ENCODE results near the gene CCNJL. TPM values are rescaled to one million over a fixed set of nuclear protein-coding genes. Genes with fewer than 3 reads are reported as not detected.
"Not testable (repeated sequence)": the region's sequence is repeated elsewhere in the genome, so short reads cannot be mapped to it uniquely, and the experiment has no call there.

The CCNJL gene
- total and polyA plus RNA-seq, 5 experiments from 2014 or later = not detected

- ATAC-seq (no peak), DNase-seq (no peak)
- peaks cover 2 to 26% (median 6%) of the 10 kb centered on the region in 4 donors for H3K4me1 Mint-ChIP-seq
- POLR2A ChIA-PET = no interaction called here
- no peaks in the 10 kb centered on the region for H3K9me3 Mint-ChIP-seq
- H3K36me3 Mint-ChIP-seq = no peaks in the 10 kb centered on the region
- H3K27me3 Mint-ChIP-seq = peaks cover 0 to 11% (median 3%) of the 10 kb centered on the region in 5 donors
- H3K4me3 Mint-ChIP-seq = no peak overlapping the region
- H3K27ac Mint-ChIP-seq = peak overlapping the region in 2 of 10 donors; percentile 44 to 50
Observed at GRCh38 chr5:160262151-160263074, 50.0 kb downstream of the CCNJL start.

GRCh38 chr5:160260881-160261815 lies 51.2 kb downstream of the CCNJL start:
- Mint-ChIP-seq H3K4me1 (peaks cover 2 to 26% (median 6%) of the 10 kb centered on the region in 4 donors), H3K36me3 (no peaks in the 10 kb centered on the region), H3K9me3 (no peaks in the 10 kb centered on the region), H3K27me3 (peaks cover 0 to 11% (median 3%) of the 10 kb centered on the region in 5 donors), H3K27ac (no peak overlapping the region), H3K4me3 (no peak overlapping the region)
- POLR2A ChIA-PET = no interaction called here
- ATAC-seq (no peak), DNase-seq (no peak)

- peaks cover 2 to 26% (median 6%) of the 10 kb centered on the region in 4 donors for H3K4me1 Mint-ChIP-seq
- no peak for DNase-seq
- H3K36me3 Mint-ChIP-seq = no peaks in the 10 kb centered on the region
- ATAC-seq = no peak
- no peak overlapping the region for H3K27ac Mint-ChIP-seq
- H3K9me3 Mint-ChIP-seq = no peaks in the 10 kb centered on the region
- POLR2A ChIA-PET = no interaction called here
- H3K27me3 Mint-ChIP-seq = peaks cover 0 to 11% (median 2%) of the 10 kb centered on the region in 5 donors
- H3K4me3 Mint-ChIP-seq = no peak overlapping the region
Observed at GRCh38 chr5:160260006-160260775, 52.2 kb downstream of the CCNJL start.

- peaks cover 0 to 11% (median 2%) of the 10 kb centered on the region in 5 donors for H3K27me3 Mint-ChIP-seq
- H3K4me3 Mint-ChIP-seq = no peak overlapping the region
- POLR2A ChIA-PET = no interaction called here
- peak overlapping the region in 1 of 10 donors; percentile 47 for H3K27ac Mint-ChIP-seq
- DNase-seq (peak in 1 of 10 donors; percentile 21), ATAC-seq (no peak)
- no peaks in the 10 kb centered on the region for H3K9me3 Mint-ChIP-seq
- peaks cover 2 to 26% (median 6%) of the 10 kb centered on the region in 4 donors for H3K4me1 Mint-ChIP-seq
- no peaks in the 10 kb centered on the region for H3K36me3 Mint-ChIP-seq
Observed at GRCh38 chr5:160259341-160259740, 53.0 kb downstream of the CCNJL start.

GRCh38 chr5:160254706-160255105 lies 57.7 kb downstream of the CCNJL start:
- H3K36me3 Mint-ChIP-seq = no peaks in the 10 kb centered on the region
- ATAC-seq (no peak), DNase-seq (no peak)
- no peaks in the 10 kb centered on the region for H3K4me1 Mint-ChIP-seq
- POLR2A ChIA-PET = no interaction called here
- no peak overlapping the region for H3K4me3 Mint-ChIP-seq
- no peaks in the 10 kb centered on the region for H3K27me3 Mint-ChIP-seq
- H3K9me3 Mint-ChIP-seq = no peaks in the 10 kb centered on the region
- H3K27ac Mint-ChIP-seq = no peak overlapping the region

GRCh38 chr5:160253441-160253840 lies 58.9 kb downstream of the CCNJL start:
- H3K27ac Mint-ChIP-seq = no peak overlapping the region
- H3K27me3 Mint-ChIP-seq = no peaks in the 10 kb centered on the region
- no peaks in the 10 kb centered on the region for H3K36me3 Mint-ChIP-seq
- no peaks in the 10 kb centered on the region for H3K4me1 Mint-ChIP-seq
- ATAC-seq = no peak
- POLR2A ChIA-PET = no interaction called here
- no peak overlapping the region for H3K4me3 Mint-ChIP-seq
- DNase-seq = no peak
- H3K9me3 Mint-ChIP-seq = no peaks in the 10 kb centered on the region

GRCh38 chr5:160252916-160253315 lies 59.4 kb downstream of the CCNJL start:
- POLR2A ChIA-PET = no interaction called here
- Mint-ChIP-seq H3K36me3 (no peaks in the 10 kb centered on the region), H3K4me1 (no peaks in the 10 kb centered on the region), H3K27ac (no peak overlapping the region), H3K4me3 (no peak overlapping the region), H3K27me3 (no peaks in the 10 kb centered on the region), H3K9me3 (no peaks in the 10 kb centered on the region)
- no peak for ATAC-seq
- no peak for DNase-seq

GRCh38 chr5:160251406-160252155 lies 60.8 kb downstream of the CCNJL start:
- no peak overlapping the region for H3K4me3 Mint-ChIP-seq
- no peaks in the 10 kb centered on the region for H3K36me3 Mint-ChIP-seq
- DNase-seq (no peak), ATAC-seq (no peak)
- H3K9me3 Mint-ChIP-seq = no peaks in the 10 kb centered on the region
- no peaks in the 10 kb centered on the region for H3K4me1 Mint-ChIP-seq
- POLR2A ChIA-PET = no interaction called here
- H3K27ac Mint-ChIP-seq = no peak overlapping the region
- H3K27me3 Mint-ChIP-seq = no peaks in the 10 kb centered on the region

- Mint-ChIP-seq H3K36me3 (no peaks in the 10 kb centered on the region), H3K4me3 (no peak overlapping the region), H3K9me3 (no peaks in the 10 kb centered on the region), H3K27me3 (no peaks in the 10 kb centered on the region), H3K4me1 (no peaks in the 10 kb centered on the region), H3K27ac (no peak overlapping the region)
- POLR2A ChIA-PET = no interaction called here
- ATAC-seq = no peak
- DNase-seq = no peak
Observed at GRCh38 chr5:160250826-160251225, 61.5 kb downstream of the CCNJL start.

- POLR2A ChIA-PET = no interaction called here
- Mint-ChIP-seq H3K27ac (no peak overlapping the region), H3K4me3 (no peak overlapping the region), H3K4me1 (no peaks in the 10 kb centered on the region), H3K36me3 (no peaks in the 10 kb centered on the region), H3K27me3 (no peaks in the 10 kb centered on the region), H3K9me3 (no peaks in the 10 kb centered on the region)
- DNase-seq = no peak
- no peak for ATAC-seq
Observed at GRCh38 chr5:160250226-160250625, 62.1 kb downstream of the CCNJL start.

GRCh38 chr5:160249570-160249969 lies 62.8 kb downstream of the CCNJL start:
- H3K9me3 Mint-ChIP-seq, H3K4me1 Mint-ChIP-seq, ATAC-seq, H3K4me3 Mint-ChIP-seq, H3K27me3 Mint-ChIP-seq, POLR2A ChIA-PET, H3K36me3 Mint-ChIP-seq, H3K27ac Mint-ChIP-seq, DNase-seq: not testable (repeated sequence)

GRCh38 chr5:160245506-160246086 lies 66.8 kb downstream of the CCNJL start:
- no peak overlapping the region for H3K27ac Mint-ChIP-seq
- no peaks in the 10 kb centered on the region for H3K36me3 Mint-ChIP-seq
- DNase-seq (no peak), ATAC-seq (no peak)
- no peaks in the 10 kb centered on the region for H3K9me3 Mint-ChIP-seq
- peaks cover 0 to 3% (median 0%) of the 10 kb centered on the region in 5 donors for H3K27me3 Mint-ChIP-seq
- no peaks in the 10 kb centered on the region for H3K4me1 Mint-ChIP-seq
- POLR2A ChIA-PET = no interaction called here
- H3K4me3 Mint-ChIP-seq = no peak overlapping the region
